IMR-90 (cell line): ENCODE measurements around the gene MSH3. TPM values are rescaled to one million over a fixed set of nuclear protein-coding genes. Genes with fewer than 3 reads are reported as not detected.

Source experiments
- ATAC-seq: fragments of 200-7000 bp; cut with Tn5 transposase; 2 replicates; pipeline ENCODE4 v1.9.1; 2020; ENCODE audit warnings: low read depth, mild to moderate bottlenecking, moderate library complexity
- BruUV-seq: library from RNA; stranded (reverse); fragments of 400-500 nt; replicated peaks from 2 replicates; lab custom pipeline; 2021; lab: Mats Ljungman, UMichigan
- CTCF ChIA-PET: fragments of 300-600 bp; formaldehyde crosslinking; extraction: SDS; loops from one replicate; lab custom pipeline; 2021; ENCODE audit warnings: antibody characterized with exemption; lab: Yijun Ruan, JAX
- POLR2A ChIA-PET: fragments of 300-600 bp; sonication (Branson Sonifier 250); formaldehyde crosslinking; loops from one replicate; lab custom pipeline; 2022; ENCODE audit warnings: antibody characterized with exemption; ENCODE audit not compliant: unreplicated experiment; lab: Charles Lee
- DNase-seq: peaks from one replicate; pipeline ENCODE4 v3.0.0; 2013
- H2AFZ ChIP-seq: replicated peaks from 2 replicates; pipeline ENCODE3; 2013; ENCODE audit warnings: low read length, mild to moderate bottlenecking; ENCODE audit not compliant: poor library complexity
- H2AK5ac ChIP-seq: 2 replicates; pipeline ENCODE4 v1.6.1; 2013; ENCODE audit warnings: low read depth, low read length, inconsistent platforms
- H2AK9ac ChIP-seq: replicated peaks from 2 replicates; pipeline ENCODE3; 2013; ENCODE audit warnings: mild to moderate bottlenecking, low read depth, low read length, moderate library complexity; ENCODE audit not compliant: poor library complexity
- H2BK120ac ChIP-seq: 2 replicates; pipeline ENCODE4 v1.6.1; 2013; ENCODE audit warnings: low read depth, low read length, inconsistent platforms
- H2BK15ac ChIP-seq: 3 replicates; pipeline ENCODE4 v1.6.1; 2013; ENCODE audit warnings: low read depth, low read length, inconsistent platforms
- H2BK20ac ChIP-seq: 2 replicates; pipeline ENCODE4 v1.6.1; 2013; ENCODE audit warnings: low read depth, mild to moderate bottlenecking, inconsistent platforms, low read length, moderate library complexity
- H2BK5ac ChIP-seq: 2 replicates; pipeline ENCODE4 v1.6.1; 2013; ENCODE audit warnings: mild to moderate bottlenecking, low read depth, low read length, inconsistent platforms; ENCODE audit not compliant: poor library complexity, severe bottlenecking
- H3K14ac ChIP-seq: replicated peaks from 2 replicates; pipeline ENCODE4 v1.6.1; 2013; ENCODE audit warnings: low read depth, low read length, inconsistent platforms
- H3K18ac ChIP-seq: 2 replicates; pipeline ENCODE4 v1.6.1; 2013; ENCODE audit warnings: low read depth, low read length, control low read depth
- H3K23ac ChIP-seq: 2 replicates; pipeline ENCODE4 v1.6.1; 2013; ENCODE audit warnings: low read depth, low read length, inconsistent platforms
- H3K27ac ChIP-seq: 2 replicates; pipeline ENCODE4 v1.5.1; 2013; ENCODE audit warnings: mild to moderate bottlenecking, control low read depth, low read length; ENCODE audit not compliant: insufficient read depth
- H3K27me3 ChIP-seq: 2 replicates; pipeline ENCODE4 v1.6.1; 2013; ENCODE audit warnings: low read length; ENCODE audit not compliant: control insufficient read depth, insufficient read depth
- H3K36me3 ChIP-seq: 2 replicates; pipeline ENCODE4 v1.6.1; 2013; ENCODE audit warnings: low read length, mixed read lengths; ENCODE audit not compliant: control insufficient read depth, insufficient read depth
- H3K4ac ChIP-seq: 2 replicates; pipeline ENCODE4 v1.6.1; 2013; ENCODE audit warnings: low read depth, low read length, inconsistent platforms
- H3K4me1 ChIP-seq: 2 replicates; pipeline ENCODE4 v1.6.1; 2013; ENCODE audit warnings: low read length, mixed read lengths; ENCODE audit not compliant: control insufficient read depth, insufficient read depth
- H3K4me2 ChIP-seq: 2 replicates; pipeline ENCODE4 v1.6.1; 2013; ENCODE audit warnings: low read depth, mild to moderate bottlenecking, control low read depth, low read length, moderate library complexity
- H3K4me3 ChIP-seq: 2 replicates; pipeline ENCODE4 v1.5.1; 2013; ENCODE audit warnings: low read depth, mild to moderate bottlenecking, control low read depth, low read length, moderate library complexity; ENCODE audit not compliant: insufficient read depth
- H3K56ac ChIP-seq: 2 replicates; pipeline ENCODE4 v1.6.1; 2013; ENCODE audit warnings: low read length, inconsistent platforms; ENCODE audit not compliant: insufficient read depth; ENCODE audit errors: extremely low read depth
- H3K79me1 ChIP-seq, 2 experiments: 2 replicates each; pipeline ENCODE4 v1.6.1; 2013; ENCODE audit warnings: low read length in 2 of 2, inconsistent platforms in 1 of 2, low read depth in 1 of 2
- H3K9ac ChIP-seq: 2 replicates; pipeline ENCODE4 v1.6.1; 2013; ENCODE audit warnings: low read depth, low read length, control low read depth
- H3K9me1 ChIP-seq: 2 replicates; pipeline ENCODE4 v1.6.1; 2013; ENCODE audit warnings: low read length, inconsistent platforms; ENCODE audit not compliant: insufficient read depth
- H3K9me3 ChIP-seq: 2 replicates; pipeline ENCODE4 v1.6.1; 2013; ENCODE audit warnings: low read length; ENCODE audit not compliant: control insufficient read depth, insufficient read depth
- H4K20me1 ChIP-seq: 2 replicates; pipeline ENCODE4 v1.6.1; 2013; ENCODE audit warnings: low read length, inconsistent platforms; ENCODE audit not compliant: insufficient read depth
- H4K5ac ChIP-seq: 2 replicates; pipeline ENCODE4 v1.6.1; 2013; ENCODE audit warnings: mild to moderate bottlenecking, low read depth, low read length, control low read depth
- H4K8ac ChIP-seq, 2 experiments: 2 replicates each; pipeline ENCODE4 v1.6.1; 2013; ENCODE audit warnings: low read depth in 2 of 2, low read length in 2 of 2, control low read depth in 1 of 2, inconsistent platforms in 1 of 2
- H4K91ac ChIP-seq: 2 replicates; pipeline ENCODE4 v1.6.1; 2013; ENCODE audit warnings: low read depth, low read length, inconsistent platforms; ENCODE audit not compliant: insufficient read depth
- BHLHE40 ChIP-seq: fragments of 150-350 bp; IDR thresholded peaks from 2 replicates; pipeline ENCODE4 v1.6.1; 2016; ENCODE audit warnings: mild to moderate bottlenecking, low read depth, low read length
- CEBPB ChIP-seq: IDR thresholded peaks from 2 replicates; pipeline ENCODE4 v1.6.1; 2012; ENCODE audit warnings: low read depth, low read length, improper control_type of control experiment
- CHD1 ChIP-seq: IDR thresholded peaks from 2 replicates; pipeline ENCODE4 v1.6.1; 2012; ENCODE audit warnings: low read depth, low read length, improper control_type of control experiment
- CTCF ChIP-seq: conservative IDR thresholded peaks from 2 replicates; pipeline ENCODE4 v1.5.1; 2012; ENCODE audit warnings: mild to moderate bottlenecking, low read depth, low read length, improper control_type of control experiment
- ELK1 ChIP-seq: fragments of 150-350 bp; IDR thresholded peaks from 2 replicates; pipeline ENCODE4 v1.6.1; 2016; ENCODE audit warnings: low read depth, mild to moderate bottlenecking, low read length, moderate library complexity, borderline replicate concordance
- FOS ChIP-seq: fragments of 150-350 bp; IDR thresholded peaks from 2 replicates; pipeline ENCODE4 v1.6.1; 2016; ENCODE audit warnings: low read depth, low read length
- MAFK ChIP-seq: IDR thresholded peaks from 2 replicates; pipeline ENCODE4 v1.6.1; 2012; ENCODE audit warnings: low read depth, low read length, improper control_type of control experiment
- MAZ ChIP-seq: IDR thresholded peaks from 2 replicates; pipeline ENCODE4 v1.6.1; 2012; ENCODE audit warnings: low read depth, mild to moderate bottlenecking, low read length, improper control_type of control experiment, moderate library complexity, borderline replicate concordance
- MXI1 ChIP-seq: IDR thresholded peaks from 2 replicates; pipeline ENCODE4 v1.6.1; 2012; ENCODE audit warnings: low read depth, mild to moderate bottlenecking, low read length, moderate library complexity, borderline replicate concordance
- NFE2L2 ChIP-seq: fragments of 150-350 bp; IDR thresholded peaks from 2 replicates; pipeline ENCODE4 v1.6.1; 2016; ENCODE audit warnings: low read depth, mild to moderate bottlenecking, low read length
- POLR2A ChIP-seq: IDR thresholded peaks from 2 replicates; pipeline ENCODE4 v1.6.1; 2012; ENCODE audit warnings: mild to moderate bottlenecking, low read depth, low read length
- RAD21 ChIP-seq: IDR thresholded peaks from 2 replicates; pipeline ENCODE4 v1.6.1; 2012; ENCODE audit warnings: low read length, improper control_type of control experiment
- RCOR1 ChIP-seq: IDR thresholded peaks from 2 replicates; pipeline ENCODE4 v1.6.1; 2012; ENCODE audit warnings: mild to moderate bottlenecking, low read length, improper control_type of control experiment; ENCODE audit not compliant: insufficient replicate concordance
- RFX5 ChIP-seq: IDR thresholded peaks from 2 replicates; pipeline ENCODE4 v1.8.0; 2012; ENCODE audit warnings: low read depth, mild to moderate bottlenecking, low read length, moderate library complexity
- SMC3 ChIP-seq: fragments of 150-350 bp; IDR thresholded peaks from 2 replicates; pipeline ENCODE4 v1.6.1; 2016; ENCODE audit warnings: low read depth, mild to moderate bottlenecking, antibody characterized with exemption, low read length, moderate library complexity
- USF2 ChIP-seq: fragments of 150-350 bp; IDR thresholded peaks from 2 replicates; pipeline ENCODE4 v1.6.1; 2017; ENCODE audit warnings: mild to moderate bottlenecking, antibody characterized with exemption, low read length, low read depth
- WGBS, 2 experiments: methylation state at CpG; one replicate each; pipeline versions ENCODE4 v1.1.5 to v1.1.7; 2013; ENCODE audit warnings: missing lambda C conversion rate in 2 of 2; ENCODE audit not compliant: insufficient read length in 1 of 2; ENCODE audit errors: extremely low coverage in 2 of 2; 5-methylcytosine and 5-hydroxymethylcytosine counted together
- dilution Hi-C: fragments of 300-500 bp; cut with HindIII; formaldehyde crosslinking; loops from one replicate; pipeline ENCODE4 v1.14.3; 2018; ENCODE audit warnings: low sequenced_read_pairs; ENCODE audit not compliant: unreplicated experiment
- in situ Hi-C: fragments of 300-500 bp; cut with MboI; formaldehyde crosslinking; loops from 3 replicates; pipeline ENCODE4 v1.14.3; 2019; ENCODE audit warnings: low sequenced_read_pairs, inconsistent platforms, mixed read lengths
- intact Hi-C: fragments of 100-400 bp; cut with micrococcal nuclease; formaldehyde crosslinking; loops from 2 replicates; pipeline ENCODE4 v1.10.0; 2022
- polyA plus RNA-seq, 3 experiments: library from polyadenylated mRNA; depleted of rRNA; stranded (reverse); fragments of >200 nt; gene quantifications; 2 replicates each; pipeline ENCODE4 v1.2.3, GENCODE V29; 2012; ENCODE audit warnings: low replicate concordance in 1 of 3
- total RNA-seq: library from RNA; depleted of rRNA; stranded (reverse); fragments of >200 nt; gene quantifications from 2 replicates; pipeline ENCODE4 v1.2.3, GENCODE V29; 2012

Gene MSH3
- total and polyA plus RNA-seq, 2 of the 4 experiments (the other 2 are of a cell fraction) = 4.6 to 13.3 TPM

- POLR2A ChIA-PET = no interaction called here
- no peak overlapping the region for H3K4me3 ChIP-seq
- ATAC-seq = no peak
Observed at GRCh38 chr5:80881726-80882125, 227.3 kb downstream of the MSH3 start.

More at GRCh38 chr5:80881726-80882125, 227.3 kb downstream of the MSH3 start:
- Histone ChIP-seq H3K27me3 (no peaks in the 10 kb centered on the region), H3K9me1 (no peaks in the 10 kb centered on the region; the same call in 1 of the 2 replicates), H3K27ac (no peak overlapping the region), H3K9ac (no peak overlapping the region), H2BK20ac (no peak overlapping the region), H4K8ac (no peak overlapping the region), H2BK120ac (no peak overlapping the region), H3K23ac (no peak overlapping the region), H3K9me3 (no peaks in the 10 kb centered on the region), H3K4ac (no peak overlapping the region), H2BK5ac (no peak overlapping the region), H3K18ac (no peak overlapping the region), H4K20me1 (no peaks in the 10 kb centered on the region), H3K4me1 (no peaks in the 10 kb centered on the region), H4K91ac (no peak overlapping the region), H3K56ac (no peak overlapping the region), H2AK5ac (no peak overlapping the region), H3K14ac (no peak overlapping the region), H3K36me3 (peaks cover 7% of the 10 kb centered on the region), H4K5ac (no peak overlapping the region), H3K79me1 (no peaks in the 10 kb centered on the region), H2AK9ac (no peak overlapping the region), H2BK15ac (no peak overlapping the region), H2AFZ (no peak overlapping the region), H3K4me2 (no peak overlapping the region)
- in situ Hi-C loops (no loop called here), intact Hi-C loops (no loop called here), dilution Hi-C loops (no loop called here)
- no CpG with 5 or more reads among the region's 4 CpGs for WGBS, 2 experiments
- TF ChIP-seq FOS (no peak), ELK1 (no peak), MXI1 (no peak), RCOR1 (no peak), SMC3 (no peak), NFE2L2 (no peak), RFX5 (no peak), BHLHE40 (no peak), RAD21 (no peak), MAFK (no peak), CEBPB (no peak), USF2 (no peak), POLR2A (no peak), CHD1 (no peak), MAZ (no peak), CTCF (no peak)
- DNase-seq = no peak
- no TSS peak for BruUV-seq
- CTCF ChIA-PET = interaction anchor here (0.6 kb wide), 1 partner anchor 226 kb away, joined by 3 read pairs; no protein-coding TSS in a partner anchor
